Putamen (tissue), 1 donor: Measurements from ENCODE around the gene KCNMA1.
"Not testable (repeated sequence)": the region's sequence is repeated elsewhere in the genome, so short reads cannot be mapped to it uniquely, and the experiment has no call there.

Source experiments
- DNase-seq: peaks from one replicate; pipeline ENCODE4 v3.0.0-alpha.2; 2016; ENCODE audit warnings: low spot score

Gene KCNMA1

DNA sequence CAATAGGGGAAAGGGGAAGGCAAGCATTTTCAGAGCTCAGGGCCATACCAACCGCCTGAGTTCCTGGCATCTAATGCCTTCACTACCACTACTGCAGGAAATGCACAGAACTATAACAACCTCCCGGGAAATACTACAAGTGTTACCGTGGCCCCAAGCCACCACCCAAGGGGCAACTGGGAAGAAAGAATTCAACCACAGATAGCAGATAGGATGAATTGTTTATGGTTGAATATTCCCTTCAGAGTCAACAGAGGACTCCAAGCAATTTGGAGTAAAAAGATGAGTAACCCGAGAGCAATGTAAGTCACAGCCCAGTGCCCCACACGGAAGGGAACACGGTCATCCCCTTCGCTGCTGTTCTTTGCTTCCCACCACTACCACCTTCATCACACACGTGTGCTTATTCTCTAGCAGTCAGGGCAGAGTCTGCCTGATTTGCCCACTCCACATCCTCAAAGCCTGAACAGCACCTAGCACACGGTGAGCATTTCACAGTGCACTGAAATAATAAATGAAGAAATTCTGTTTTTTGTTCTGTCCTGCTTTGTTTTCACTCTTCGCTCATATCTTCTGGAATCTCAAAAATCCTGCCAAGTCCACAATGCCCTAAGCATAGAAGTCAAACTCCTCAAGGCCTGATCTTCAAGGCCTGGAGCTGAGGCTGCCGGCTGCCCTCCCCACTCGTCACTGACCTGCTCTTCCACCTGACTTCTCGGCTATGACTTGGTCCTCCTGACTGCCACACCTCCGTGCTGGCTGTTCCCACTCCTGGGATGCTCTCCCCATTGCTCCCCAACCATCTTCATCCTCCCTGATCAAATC, 221.1 kb downstream of the KCNMA1 start:
- DNase-seq, result no peak

DNA sequence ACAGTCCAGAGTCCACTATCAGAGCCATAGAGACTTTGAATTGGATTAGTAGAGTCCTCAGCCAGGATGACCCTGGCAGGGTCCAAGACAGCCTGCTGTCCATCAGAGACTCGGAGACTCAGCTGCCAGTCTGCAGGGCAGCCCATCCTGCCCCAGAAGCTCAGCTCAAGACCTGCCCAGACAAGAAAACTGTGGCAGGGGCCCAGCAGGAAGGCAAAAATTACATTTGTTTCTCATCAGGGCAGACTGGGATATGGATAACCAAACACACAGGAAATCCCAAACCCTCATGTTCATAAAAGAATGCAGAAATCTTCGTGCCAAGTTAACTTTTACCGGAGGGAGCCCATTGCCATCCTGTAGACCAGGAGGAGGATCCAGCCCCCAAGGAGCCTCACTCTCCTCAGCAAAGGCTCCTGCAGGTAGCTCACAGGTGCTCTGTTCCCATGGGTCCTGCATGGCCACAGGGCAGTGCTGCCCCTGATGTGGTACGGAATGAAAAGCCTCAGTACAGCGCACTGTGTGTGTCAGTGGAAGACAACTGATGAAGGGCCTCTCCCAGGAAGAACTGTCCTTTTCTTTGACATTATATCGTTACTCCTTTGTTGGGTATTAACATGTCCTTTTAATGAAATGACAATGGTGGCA, 222.2 kb downstream of the KCNMA1 start:
- no peak for DNase-seq

DNA sequence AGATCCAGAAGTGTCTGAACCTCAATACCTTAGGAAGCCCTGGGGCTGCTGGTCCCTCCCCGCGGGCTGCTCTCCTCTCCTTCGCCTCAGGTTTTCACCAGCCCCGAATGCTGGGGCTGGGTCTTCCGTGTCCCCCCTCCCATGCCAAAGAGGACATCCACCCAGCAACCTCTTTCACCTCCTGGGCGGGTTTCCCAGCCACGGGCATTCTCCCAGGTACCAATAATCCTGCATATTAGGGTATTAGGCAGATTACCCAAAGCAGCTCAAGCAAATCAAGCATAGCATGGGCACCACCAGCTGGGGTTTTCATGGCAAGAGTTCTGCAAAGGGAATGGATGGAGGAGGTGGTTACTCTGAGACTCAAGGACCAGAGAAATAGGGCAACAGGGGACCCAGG, 224.4 kb downstream of the KCNMA1 start:
- DNase-seq, result no peak

DNA sequence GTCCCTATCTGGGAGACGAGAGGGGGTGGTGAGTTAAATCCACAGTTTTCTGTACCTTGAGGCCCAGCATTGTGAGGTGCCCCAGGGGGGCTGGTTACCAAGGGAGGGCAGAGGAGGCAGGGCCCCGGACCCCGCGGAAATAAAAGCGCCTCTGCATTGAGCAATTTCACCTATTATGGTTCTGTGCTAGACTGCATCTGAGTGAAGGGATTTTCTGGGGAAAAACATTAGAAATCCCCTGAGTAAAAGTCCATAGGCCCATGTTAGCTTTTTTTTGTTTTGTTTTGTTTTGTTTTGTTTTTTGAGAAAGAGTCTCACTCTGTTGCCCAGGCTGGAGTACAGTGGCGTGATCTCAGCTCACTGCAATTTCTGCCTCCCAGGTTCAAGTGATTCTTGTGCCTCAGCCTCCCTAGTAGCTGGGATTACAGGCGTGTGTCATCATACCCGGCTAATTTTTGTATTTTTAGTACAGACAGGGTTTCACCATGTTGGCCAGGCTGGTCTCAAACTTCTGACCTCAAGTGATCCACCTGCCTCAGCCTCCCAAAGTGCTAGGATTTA, 225.0 kb downstream of the KCNMA1 start:
- not testable (repeated sequence) for DNase-seq

DNA sequence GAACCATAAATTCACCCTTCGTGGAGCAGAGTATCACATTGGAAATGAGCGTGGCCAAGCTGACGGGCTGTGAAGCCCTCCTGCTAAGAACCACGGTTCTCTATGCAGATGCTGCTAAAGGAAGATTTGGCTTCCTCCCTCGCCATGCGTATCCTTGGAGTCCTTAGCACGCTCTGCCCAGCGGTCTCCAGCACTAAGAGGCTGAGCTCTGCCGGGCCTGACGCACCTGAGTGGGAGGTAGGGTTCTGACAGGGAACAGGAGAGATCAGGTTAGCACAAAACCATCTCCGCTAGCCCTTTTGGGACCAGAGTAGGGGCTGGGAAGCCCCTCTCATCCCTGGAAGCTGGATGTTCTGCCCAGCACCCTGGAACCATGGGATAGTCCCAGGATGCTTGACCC, 225.8 kb downstream of the KCNMA1 start:
- no peak for DNase-seq

DNA sequence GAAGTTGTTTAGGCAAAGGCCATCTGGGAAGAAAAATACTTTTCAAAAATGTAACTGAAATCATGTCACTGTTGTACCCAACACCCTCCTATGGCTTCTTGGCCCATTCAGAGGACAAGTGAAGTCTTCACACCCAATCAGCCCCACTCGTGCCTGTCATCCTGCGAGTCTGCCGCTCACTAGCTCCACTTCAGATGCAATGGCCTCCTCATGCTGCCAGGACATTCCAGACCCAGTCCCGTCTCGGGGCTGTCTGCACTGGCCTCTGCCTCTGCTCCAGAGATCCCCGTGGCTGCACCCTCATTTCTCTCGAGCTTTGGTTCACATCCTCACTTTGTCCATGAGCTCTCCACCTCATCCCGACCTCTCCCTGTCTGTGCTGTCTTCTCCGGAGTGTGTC, 227.1 kb downstream of the KCNMA1 start:
- no peak for DNase-seq

DNA sequence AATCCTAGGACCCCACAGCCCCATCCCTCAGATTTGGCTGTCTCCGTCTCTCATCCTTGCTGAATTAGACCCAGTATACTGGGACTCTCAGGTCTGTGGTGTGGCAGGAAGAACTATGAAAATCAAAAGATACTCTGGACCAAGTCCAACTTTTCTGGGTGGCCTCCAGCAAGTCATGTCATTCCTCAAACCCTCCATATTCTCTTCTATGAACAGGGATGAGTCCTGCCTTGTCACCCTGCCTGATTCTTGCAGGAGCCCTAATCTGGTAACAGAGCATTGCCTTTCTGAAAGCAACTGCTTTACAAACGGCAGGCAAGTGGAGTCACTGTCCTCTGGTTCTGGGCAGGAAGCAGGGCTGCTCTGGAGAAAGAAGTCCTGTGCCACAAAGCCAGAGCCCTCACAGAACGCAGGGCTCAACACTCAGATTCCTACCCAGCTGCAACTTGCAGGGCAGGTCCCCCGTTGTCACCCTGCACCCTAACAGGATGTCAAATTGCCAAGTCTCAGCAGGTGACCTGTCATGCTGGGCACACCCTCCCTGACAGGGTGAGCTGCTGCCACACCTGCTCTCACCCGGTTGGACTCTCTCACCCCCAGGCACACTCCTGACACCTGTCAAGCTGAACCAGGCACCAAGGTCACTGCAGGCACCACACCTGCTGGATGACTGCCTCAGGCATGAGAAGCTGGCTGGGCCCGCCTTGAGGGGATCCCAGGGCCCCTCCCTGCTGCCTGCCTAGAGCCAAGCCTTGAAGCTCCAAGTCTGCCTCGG, 227.7 kb downstream of the KCNMA1 start:
- DNase-seq, result no peak

DNA sequence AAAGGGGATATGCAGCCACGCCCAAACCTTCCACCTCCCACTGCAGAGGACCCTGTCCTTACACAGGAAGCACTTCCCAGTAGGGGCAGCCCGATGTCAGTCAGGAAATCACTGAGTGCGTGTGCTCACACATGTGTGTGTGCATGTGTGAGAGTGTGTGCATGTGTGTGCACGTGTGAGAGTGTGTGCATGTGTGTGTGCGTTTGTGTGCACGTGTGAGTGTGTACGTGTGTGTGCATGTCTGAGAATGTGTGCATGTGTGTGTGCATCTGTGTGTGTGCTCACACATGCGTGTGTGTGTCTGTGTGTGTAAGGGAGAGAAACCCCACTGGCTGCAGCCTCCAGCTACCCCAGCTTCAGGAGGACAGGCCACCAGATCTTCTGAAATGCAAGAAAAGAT, 229.3 kb downstream of the KCNMA1 start:
- no peak for DNase-seq

DNA sequence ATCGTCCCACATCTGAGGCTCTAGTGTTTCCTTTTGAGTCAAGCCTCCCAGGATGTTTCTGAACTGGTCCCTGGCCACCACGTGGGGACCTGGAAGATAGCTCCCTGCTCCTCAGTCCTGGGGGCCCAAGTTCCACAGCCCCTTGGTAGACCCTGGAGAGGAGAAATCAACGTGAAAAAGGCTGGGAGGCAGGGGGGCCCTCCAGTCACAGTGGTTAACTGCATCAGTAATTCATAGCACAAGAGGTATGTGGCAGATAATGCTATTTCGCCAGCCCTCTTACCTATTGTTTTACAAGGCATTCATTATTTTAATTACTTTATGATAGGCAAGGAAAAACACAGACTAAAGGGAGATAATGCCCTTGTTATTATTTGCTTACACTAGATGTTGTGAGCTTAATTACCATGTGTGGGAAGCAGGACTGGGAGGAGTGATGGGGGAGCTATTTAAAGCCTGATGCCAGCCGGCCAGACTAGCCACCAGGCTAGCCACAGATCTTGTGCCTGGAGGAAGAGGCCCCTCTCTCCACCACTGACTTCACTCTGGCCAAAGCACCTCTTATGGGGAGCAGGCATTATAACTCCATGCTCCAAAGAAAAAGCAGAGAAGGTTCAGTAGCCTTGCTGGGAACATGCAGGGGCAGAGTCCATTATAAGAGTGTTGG, 230.7 kb downstream of the KCNMA1 start:
- DNase-seq, result no peak

DNA sequence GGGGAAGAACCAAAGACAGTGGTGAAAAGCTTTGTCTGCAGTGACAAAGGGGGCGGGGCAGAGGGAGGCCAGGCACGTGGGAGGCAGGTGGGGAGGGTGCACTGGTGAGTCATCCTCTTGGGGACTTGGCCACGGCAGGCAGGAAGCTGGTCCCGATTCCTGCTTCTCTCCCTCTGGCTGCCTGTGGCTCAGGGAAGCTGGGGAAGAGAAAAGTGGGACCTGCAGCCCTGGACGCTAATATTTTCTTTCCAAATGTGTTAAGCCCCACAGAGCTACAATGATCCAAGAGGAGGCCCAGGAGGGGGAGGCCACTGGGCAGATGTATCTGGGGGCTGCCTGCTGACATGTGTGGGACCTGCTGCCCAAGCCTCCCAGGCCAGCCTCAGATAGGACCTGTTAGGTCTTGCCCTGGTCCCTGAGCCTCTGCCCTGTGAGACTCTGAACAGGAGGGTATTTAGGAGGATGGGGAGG, 231.8 kb downstream of the KCNMA1 start:
- DNase-seq, result no peak

DNA sequence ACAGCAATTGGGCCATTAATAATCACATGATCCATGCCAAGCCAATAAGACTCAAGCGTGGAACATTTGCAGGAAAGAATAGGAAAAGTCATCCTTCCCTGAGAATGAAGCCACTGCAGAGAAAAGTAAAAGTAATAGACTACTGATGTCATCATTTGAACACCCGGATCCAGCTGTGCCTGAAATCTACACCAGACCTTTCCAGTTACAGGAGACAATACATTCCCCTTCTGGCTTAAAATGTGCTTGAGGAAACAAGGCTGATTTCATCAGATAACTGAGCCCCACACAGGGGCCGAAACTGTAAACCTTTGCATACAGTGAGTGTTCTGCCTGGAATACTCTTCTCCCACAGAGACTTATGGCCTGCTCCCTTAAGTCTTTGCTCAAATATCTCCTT, 232.8 kb downstream of the KCNMA1 start:
- DNase-seq, result no peak

DNA sequence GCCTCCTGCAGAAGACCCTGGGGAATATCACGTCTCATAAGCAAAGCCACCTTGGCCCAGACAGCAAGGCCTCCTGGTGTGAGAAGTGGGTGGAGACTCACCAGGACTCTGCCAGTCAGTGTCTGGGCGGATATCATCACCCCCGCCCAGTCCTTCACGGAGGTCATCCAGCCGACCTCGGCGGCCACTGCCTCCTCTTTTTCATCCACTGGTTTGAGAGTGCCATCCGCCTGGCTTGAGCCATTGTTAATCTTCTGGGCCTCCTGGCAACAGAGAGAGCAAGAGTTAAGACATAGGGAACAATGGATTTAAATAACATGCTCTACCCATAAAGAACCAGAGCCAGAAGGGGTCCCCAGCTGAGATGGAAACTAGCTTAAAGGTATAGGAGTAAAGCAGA, 233.8 kb downstream of the KCNMA1 start:
- DNase-seq, result no peak

DNA sequence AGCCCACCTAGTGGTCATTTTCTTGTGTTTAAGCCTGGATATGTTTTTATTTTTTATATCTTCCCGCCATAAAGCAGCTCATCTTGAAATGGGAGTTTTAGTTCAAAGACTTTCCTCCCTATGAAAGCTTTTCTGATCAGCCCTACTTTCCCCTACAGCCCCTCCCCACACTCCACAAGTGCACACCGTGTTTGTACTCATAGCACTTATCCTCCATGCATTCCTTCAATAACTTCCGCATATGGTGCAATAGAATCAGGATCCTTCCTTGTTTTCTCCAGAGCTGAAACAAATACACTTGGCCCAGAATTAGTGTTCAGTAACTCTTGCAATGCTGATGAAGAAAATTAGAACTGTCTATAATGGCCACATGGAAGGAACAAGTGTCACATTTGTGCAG, 235.9 kb downstream of the KCNMA1 start:
- DNase-seq, result no peak

DNA sequence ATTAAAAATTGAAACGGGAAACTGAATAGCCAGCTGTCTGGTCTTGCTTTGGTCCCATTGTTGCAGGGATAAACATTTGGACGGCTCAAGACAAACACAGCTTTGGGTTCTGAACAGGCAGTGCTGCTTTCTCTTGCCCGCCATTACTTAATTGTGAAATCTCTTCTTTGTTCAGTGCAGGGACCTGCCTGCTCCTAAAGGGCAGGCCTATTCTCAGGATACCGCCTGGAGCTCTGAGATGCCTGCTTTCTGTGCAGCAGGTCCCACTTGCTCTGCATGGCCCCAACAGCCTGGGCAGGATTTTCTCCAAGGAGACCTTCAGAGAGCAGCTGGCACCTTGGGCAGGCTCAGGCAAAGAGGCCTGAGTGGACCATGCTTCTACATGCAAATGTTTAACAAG, 237.6 kb downstream of the KCNMA1 start:
- no peak for DNase-seq

DNA sequence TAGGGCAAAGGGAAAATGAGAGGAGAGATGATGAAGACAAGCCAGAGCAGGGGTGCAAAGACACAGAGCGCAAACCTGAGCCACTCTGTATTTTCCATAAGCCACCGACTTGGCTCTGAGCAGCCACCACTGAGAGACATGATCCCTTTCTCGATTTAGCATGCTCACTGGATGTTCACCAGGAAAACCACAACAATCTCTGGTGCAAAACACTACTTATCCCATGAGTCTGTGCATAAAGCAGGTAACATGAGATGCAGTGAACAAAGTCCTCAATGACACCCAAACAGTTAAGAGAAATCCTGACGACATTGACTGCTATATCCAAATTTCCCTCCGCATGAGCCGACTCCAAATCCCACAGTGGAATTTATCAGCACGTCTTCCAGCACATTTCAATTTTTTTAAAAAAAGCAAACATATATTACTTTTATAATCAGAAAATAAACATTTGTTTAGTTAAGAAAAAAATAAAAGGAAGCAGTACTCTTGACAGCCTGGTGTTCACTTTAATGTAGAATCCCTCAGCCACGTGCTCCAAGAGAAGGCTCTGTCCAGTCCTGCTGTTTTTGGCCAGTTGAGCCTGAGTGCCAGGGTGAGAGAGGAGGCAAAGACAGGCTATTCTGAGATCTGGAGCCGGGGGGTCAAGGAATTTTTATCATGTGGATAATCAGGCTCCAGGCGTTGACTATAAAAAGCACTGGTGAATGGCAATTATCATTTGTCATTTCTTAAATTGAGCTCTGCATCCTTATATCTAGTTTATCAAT, 238.4 kb downstream of the KCNMA1 start:
- DNase-seq, result no peak

DNA sequence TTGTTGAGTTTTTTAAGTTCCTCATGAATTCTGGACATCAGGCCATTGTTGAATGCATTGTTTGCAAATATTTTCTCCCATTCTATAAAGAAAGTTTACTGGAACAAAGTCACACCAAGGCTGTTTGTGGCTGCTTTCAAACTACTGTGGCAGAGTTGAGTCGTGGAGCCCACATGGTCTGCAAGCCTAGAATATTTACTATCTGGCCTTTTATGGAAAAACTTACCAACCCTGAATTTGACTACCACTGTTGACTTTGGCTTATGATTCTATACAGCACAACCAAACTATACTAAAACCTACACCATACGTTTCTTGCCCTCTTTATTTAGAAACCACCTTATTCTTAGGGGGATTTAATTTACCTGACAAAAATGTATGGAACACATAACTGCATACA, 239.1 kb downstream of the KCNMA1 start:
- no peak for DNase-seq

DNA sequence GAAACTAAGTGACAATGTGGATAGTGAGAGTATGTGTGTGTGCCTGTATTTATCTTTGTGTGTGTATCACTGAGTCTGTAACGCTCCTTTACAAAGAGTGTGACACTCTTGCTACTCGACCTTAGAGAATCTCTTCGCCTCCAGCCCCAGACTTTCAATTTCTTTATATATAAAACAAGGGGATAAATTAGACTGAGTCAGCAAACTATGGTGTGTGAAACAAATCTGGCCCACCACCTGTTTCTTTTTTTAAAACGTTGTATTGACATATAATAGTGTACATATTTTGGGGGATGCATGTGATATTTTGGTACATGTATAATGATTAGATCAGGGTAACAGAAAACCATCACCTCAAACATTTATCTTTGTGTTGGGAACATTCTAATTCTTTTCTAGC, 240.5 kb downstream of the KCNMA1 start:
- no peak for DNase-seq

DNA sequence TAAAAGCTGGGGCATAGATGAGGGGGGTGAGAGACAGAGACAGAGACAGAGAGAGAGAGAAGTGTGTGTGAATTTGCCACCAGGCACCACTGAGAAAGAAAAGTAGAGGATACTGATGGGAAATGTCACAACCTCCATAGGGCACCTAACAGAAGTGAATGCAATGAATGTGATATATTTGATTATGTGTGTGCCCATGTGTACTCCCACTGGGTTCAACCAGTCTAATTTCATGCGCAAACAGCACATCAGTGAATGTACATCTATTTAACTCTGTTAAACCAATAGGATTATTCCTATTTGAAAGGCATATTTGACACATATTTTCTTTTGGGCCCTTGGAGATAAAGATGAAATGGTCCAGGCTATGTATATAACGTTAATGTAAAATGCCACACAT, 241.3 kb downstream of the KCNMA1 start:
- DNase-seq, result no peak

DNA sequence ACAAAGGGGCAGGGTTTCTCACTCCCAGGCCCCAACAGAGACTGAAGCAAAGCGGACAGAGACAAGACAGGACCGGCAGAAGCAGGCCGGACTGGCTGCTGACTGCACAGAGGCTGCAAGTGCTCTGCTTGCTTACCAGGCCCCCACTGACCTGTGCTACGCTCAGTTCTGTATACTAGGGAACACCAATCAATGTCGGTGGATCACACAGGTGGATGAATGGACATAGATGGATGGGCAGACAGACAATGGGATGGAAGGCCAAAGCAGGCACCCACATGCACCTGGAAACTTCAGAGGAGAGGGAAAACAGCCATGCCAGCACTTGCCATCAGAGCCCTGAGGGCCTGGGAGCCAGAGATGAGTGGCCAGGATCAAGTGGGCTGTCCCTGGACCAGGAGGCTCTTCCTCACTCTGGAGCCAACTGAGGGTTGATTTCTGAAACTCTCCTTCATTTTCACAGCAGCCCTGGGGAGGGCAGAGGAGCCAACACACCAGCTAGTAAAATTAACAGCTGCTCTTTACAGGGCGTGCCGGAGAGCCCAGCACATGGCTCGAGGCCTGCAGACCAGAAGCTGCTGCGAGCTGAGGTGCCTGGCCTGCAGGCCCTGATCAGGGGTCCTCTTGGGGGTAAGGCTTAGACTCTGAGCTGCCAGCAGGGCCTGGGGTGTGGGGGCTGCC, 243.6 kb downstream of the KCNMA1 start:
- DNase-seq, result no peak

DNA sequence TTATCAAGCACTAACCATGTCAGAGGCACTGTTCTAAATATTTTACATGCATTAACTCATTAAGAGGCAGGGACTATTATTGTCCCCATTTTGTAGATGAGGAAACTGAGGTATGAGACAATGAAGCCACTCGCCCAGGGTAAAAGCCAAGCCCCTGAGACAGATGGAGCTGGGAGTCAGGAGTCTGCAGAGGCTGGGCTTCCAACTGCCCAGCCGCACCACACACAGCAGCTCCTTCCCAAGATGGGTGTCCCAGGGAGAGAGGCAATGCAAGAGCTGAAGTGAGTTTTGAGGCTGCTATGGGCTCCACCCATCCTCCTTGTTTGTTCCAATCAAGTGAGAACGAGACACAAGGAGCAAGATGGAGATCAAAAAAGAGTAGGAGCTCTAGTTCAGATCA, 244.2 kb downstream of the KCNMA1 start:
- DNase-seq, result no peak

DNA sequence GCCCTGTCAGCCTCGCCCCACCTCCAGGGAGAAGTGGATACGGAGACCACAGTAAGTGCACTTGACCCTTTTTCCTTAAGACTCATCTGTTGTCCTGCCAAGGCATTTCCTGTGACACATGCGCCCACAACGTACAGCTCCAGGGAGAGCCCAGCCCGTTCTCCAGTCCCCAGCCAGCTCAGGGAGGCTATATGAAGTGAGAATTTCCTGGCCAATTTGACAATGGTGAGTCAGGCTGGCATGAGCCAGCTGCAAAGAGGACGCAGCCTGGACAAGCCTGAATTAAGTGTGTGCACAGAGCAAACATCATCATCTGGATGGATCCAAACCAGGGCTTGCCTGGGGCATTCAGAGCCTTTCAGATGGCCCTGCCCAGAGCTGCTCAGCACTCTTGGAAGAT, 244.8 kb downstream of the KCNMA1 start:
- DNase-seq, result no peak
